BLaER1 treated with 17β-estradiol and CSF1 and Interleukin-3, amounts not matched to agents 10 nM and 100 nM (cell line): ENCODE results near the gene SMYD5.

Source experiments
- H3K27ac ChIP-seq, 11 experiments: shearing (Covaris generic); formaldehyde crosslinking; 2 replicates each; pipeline ENCODE4 v1.8.1; 2022
- H3K27me3 ChIP-seq, 11 experiments: shearing (Covaris generic); formaldehyde crosslinking; 2 replicates each; pipeline ENCODE4 v1.8.1; 2022
- H3K36me3 ChIP-seq, 11 experiments: shearing (Covaris generic); formaldehyde crosslinking; 2 replicates each; pipeline ENCODE4 v1.8.1; 2022
- H3K4me1 ChIP-seq, 10 experiments: shearing (Covaris generic); formaldehyde crosslinking; 2 replicates each; pipeline ENCODE4 v1.8.1; 2022
- H3K4me2 ChIP-seq, 11 experiments: shearing (Covaris generic); formaldehyde crosslinking; 2 replicates each; pipeline ENCODE4 v1.8.1; 2022
- H3K4me3 ChIP-seq, 10 experiments: shearing (Covaris generic); formaldehyde crosslinking; 2 replicates each; pipeline ENCODE4 v1.8.1; 2022
- H3K9ac ChIP-seq, 11 experiments: shearing (Covaris generic); formaldehyde crosslinking; 2 replicates each; pipeline ENCODE4 v1.8.1; 2022
- H3K9me3 ChIP-seq, 11 experiments: shearing (Covaris generic); formaldehyde crosslinking; replicated peaks in 1 of 11; 2 replicates each; pipeline ENCODE4 v1.8.1; 2022
- H4K20me1 ChIP-seq, 11 experiments: shearing (Covaris generic); formaldehyde crosslinking; 2 replicates each; pipeline ENCODE4 v1.8.1; 2022
- Cebpa-rat ChIP-seq, 11 experiments: shearing (Covaris generic); IDR thresholded peaks; 2 replicates each; pipeline ENCODE4 v1.8.1; 2022

SMYD5 gene

GRCh38 chr2:73215254-73215653 is 1.2 kb downstream of the SMYD5 start:
- peak overlapping the region in 8 of 11 experiments; percentile 81 to 97 (median 93); a peak in 8 of 22 replicates for H3K9ac ChIP-seq

GRCh38 chr2:73217160-73217559 is 3.1 kb downstream of the SMYD5 start:
- peaks cover 21 to 35% (median 28%) of the 10 kb centered on the region in 10 experiments for H3K4me1 ChIP-seq
- no peak overlapping the region for H3K4me3 ChIP-seq
- H3K27ac ChIP-seq = no peak overlapping the region
- H3K9ac ChIP-seq = no peak overlapping the region
- peaks cover 21 to 45% (median 36%) of the 10 kb centered on the region in 11 experiments for H3K36me3 ChIP-seq
- H4K20me1 ChIP-seq = peaks cover 0 to 56% (median 10%) of the 10 kb centered on the region in 11 experiments; a peak in 11 of 22 replicates
- no peaks in the 10 kb centered on the region for H3K9me3 ChIP-seq
- no peak overlapping the region for H3K4me2 ChIP-seq
- peak in 1 of 11 experiments; percentile 33; a peak in 1 of 22 replicates for TF ChIP-seq Cebpa-rat (IDR thresholded peaks at IDR 0.05)
- no peaks in the 10 kb centered on the region for H3K27me3 ChIP-seq

More at GRCh38 chr2:73215254-73215653, 1.2 kb downstream of the SMYD5 start:
- peaks cover 4 to 26% (median 17%) of the 10 kb centered on the region in 11 experiments; a peak in 14 of 22 replicates for H3K36me3 ChIP-seq
- no peak for TF ChIP-seq Cebpa-rat (IDR thresholded peaks at IDR 0.05)
- H3K4me2 ChIP-seq = peak overlapping the region; percentile 74 to 96 (median 88)
- H3K27me3 ChIP-seq = no peaks in the 10 kb centered on the region
- H3K4me3 ChIP-seq = peak overlapping the region; percentile 76 to 93 (median 82); a peak in 15 of 20 replicates
- 0 out of 22 replicates have a peak overlapping the region, but pooled peaks of 3 of the 11 experiments have one; percentile 97 to 98 (median 97) for H3K27ac ChIP-seq
- peaks cover 21 to 38% (median 32%) of the 10 kb centered on the region in 10 experiments for H3K4me1 ChIP-seq
- peaks cover 0 to 50% (median 10%) of the 10 kb centered on the region in 11 experiments; a peak in 11 of 22 replicates for H4K20me1 ChIP-seq
- no peaks in the 10 kb centered on the region for H3K9me3 ChIP-seq

DNA sequence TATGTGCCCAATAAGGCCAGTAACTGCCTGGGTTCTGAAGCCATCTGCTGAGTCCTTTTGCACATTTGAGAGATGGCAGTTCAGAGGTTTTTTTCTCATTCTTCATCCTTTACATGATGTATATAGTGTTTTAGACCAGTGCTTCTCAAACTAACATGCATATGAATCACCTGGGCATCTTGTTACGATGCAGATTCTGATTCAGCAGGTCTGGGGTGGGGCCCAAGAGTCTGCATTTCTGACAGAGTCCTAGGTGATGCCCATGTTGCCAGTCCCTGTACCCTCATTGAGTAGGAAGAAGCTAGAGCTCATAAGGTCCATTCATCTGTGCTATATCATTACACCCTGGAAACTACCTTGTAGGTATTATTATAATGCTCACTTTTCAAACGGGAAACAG is 3.8 kb downstream of the SMYD5 start:
- no peak for TF ChIP-seq Cebpa-rat (IDR thresholded peaks at IDR 0.05)
- H4K20me1 ChIP-seq = peaks cover 0 to 56% (median 10%) of the 10 kb centered on the region in 11 experiments; a peak in 11 of 22 replicates
- no peak overlapping the region for H3K4me2 ChIP-seq
- peaks cover 28 to 52% (median 42%) of the 10 kb centered on the region in 11 experiments for H3K36me3 ChIP-seq
- no peak overlapping the region for H3K4me3 ChIP-seq
- no peaks in the 10 kb centered on the region for H3K9me3 ChIP-seq
- no peaks in the 10 kb centered on the region for H3K27me3 ChIP-seq
- H3K9ac ChIP-seq = no peak overlapping the region
- peaks cover 18 to 28% (median 21%) of the 10 kb centered on the region in 10 experiments for H3K4me1 ChIP-seq
- H3K27ac ChIP-seq = no peak overlapping the region

DNA sequence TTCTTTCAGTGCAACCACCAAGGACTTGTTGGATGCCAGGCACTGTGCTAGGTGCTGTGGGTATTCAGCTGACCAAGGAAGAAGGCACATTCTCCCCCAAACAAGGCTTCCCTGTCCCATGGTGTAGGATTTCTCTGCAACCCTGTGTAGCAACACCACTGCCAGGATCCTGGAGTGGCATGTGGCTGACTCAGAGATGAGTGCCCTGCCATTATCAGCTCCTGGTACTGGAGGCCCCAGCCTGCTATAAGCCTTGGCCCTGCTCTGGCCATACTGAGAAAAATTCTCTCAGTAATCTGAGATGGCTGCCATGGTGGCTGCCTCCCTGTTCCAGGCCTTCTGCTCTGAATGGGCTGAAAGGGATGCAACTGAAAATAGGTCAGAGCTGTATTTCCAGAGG is 4.3 kb downstream of the SMYD5 start:
- H3K27ac ChIP-seq = no peak overlapping the region

GRCh38 chr2:73223821-73224220 is 9.8 kb downstream of the SMYD5 start:
- Histone ChIP-seq H3K4me2 (no peak overlapping the region), H4K20me1 (peaks cover 0 to 23% (median 0%) of the 10 kb centered on the region in 11 experiments; a peak in 8 of 22 replicates), H3K4me1 (peaks cover 25 to 36% (median 30%) of the 10 kb centered on the region in 10 experiments), H3K27ac (no peak overlapping the region), H3K9me3 (no peaks in the 10 kb centered on the region), H3K4me3 (no peak overlapping the region), H3K27me3 (no peaks in the 10 kb centered on the region), H3K36me3 (peaks cover 58 to 95% (median 84%) of the 10 kb centered on the region in 11 experiments), H3K9ac (no peak overlapping the region)
- no peak for TF ChIP-seq Cebpa-rat (IDR thresholded peaks at IDR 0.05)

More for the DNA sequence above, 4.3 kb downstream of the SMYD5 start:
- H3K9ac ChIP-seq = peak overlapping the region in 1 of 11 experiments; percentile 4; a peak in 1 of 22 replicates
- H3K9me3 ChIP-seq = no peaks in the 10 kb centered on the region
- no peak for TF ChIP-seq Cebpa-rat (IDR thresholded peaks at IDR 0.05)
- no peaks in the 10 kb centered on the region for H3K27me3 ChIP-seq
- H4K20me1 ChIP-seq = peaks cover 0 to 56% (median 10%) of the 10 kb centered on the region in 11 experiments; a peak in 11 of 22 replicates
- no peak overlapping the region for H3K4me3 ChIP-seq
- peaks cover 13 to 23% (median 17%) of the 10 kb centered on the region in 10 experiments for H3K4me1 ChIP-seq
- H3K36me3 ChIP-seq = peaks cover 33 to 57% (median 47%) of the 10 kb centered on the region in 11 experiments
- no peak overlapping the region for H3K4me2 ChIP-seq

- Histone ChIP-seq H3K4me3 (peak overlapping the region in 6 of 10 experiments; percentile 1 to 48 (median 22); a peak in 6 of 20 replicates), H3K27me3 (no peaks in the 10 kb centered on the region), H3K4me2 (peak overlapping the region; percentile 73 to 92 (median 84)), H3K27ac (peak overlapping the region; percentile 7 to 72 (median 60); a peak in 21 of 22 replicates), H3K9me3 (no peaks in the 10 kb centered on the region), H4K20me1 (peaks cover 0 to 7% (median 0%) of the 10 kb centered on the region in 11 experiments; a peak in 1 of 22 replicates), H3K36me3 (peaks cover 63 to 91% (median 77%) of the 10 kb centered on the region in 11 experiments), H3K9ac (peak overlapping the region in 10 of 11 experiments; percentile 1 to 57 (median 42); a peak in 15 of 22 replicates), H3K4me1 (peaks cover 25 to 36% (median 30%) of the 10 kb centered on the region in 10 experiments)
- TF ChIP-seq Cebpa-rat (IDR thresholded peaks at IDR 0.05) = no peak
Observed at GRCh38 chr2:73225513-73226360, 11.7 kb downstream of the SMYD5 start.

DNA sequence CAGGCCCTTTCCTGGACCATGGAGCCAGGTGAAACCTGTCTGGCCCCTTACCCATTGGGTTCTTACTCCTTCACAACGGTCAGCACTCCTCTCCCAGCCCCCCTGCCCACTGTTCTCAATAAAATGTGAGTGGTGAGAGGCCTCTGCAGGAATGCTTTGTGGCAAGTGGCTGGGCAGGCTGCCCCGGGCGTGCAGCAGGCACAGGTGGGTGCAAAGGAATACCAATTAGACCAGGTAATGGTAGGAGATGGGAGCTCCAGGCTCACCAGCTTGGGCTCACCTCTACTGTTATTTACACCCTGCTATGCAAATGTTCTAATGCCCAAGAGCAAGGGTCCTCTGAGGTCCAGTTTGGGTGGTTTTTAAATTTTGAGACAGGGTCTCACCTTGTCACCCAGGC is 13.0 kb downstream of the SMYD5 start:
- peaks cover 25 to 36% (median 31%) of the 10 kb centered on the region in 10 experiments for H3K4me1 ChIP-seq
- no peak overlapping the region; a peak in 1 of 22 replicates for H3K9ac ChIP-seq
- H4K20me1 ChIP-seq = 0 out of 22 replicates have a peak, but pooled peaks cover 0 to 4% (median 0%) of the 10 kb centered on the region in 11 experiments
- no peaks in the 10 kb centered on the region for H3K27me3 ChIP-seq
- no peak overlapping the region for H3K4me3 ChIP-seq
- no peaks in the 10 kb centered on the region for H3K9me3 ChIP-seq
- no peak overlapping the region for H3K27ac ChIP-seq
- peaks cover 51 to 78% (median 64%) of the 10 kb centered on the region in 11 experiments for H3K36me3 ChIP-seq
- no peak for TF ChIP-seq Cebpa-rat (IDR thresholded peaks at IDR 0.05)
- peak overlapping the region in 9 of 11 experiments; percentile 73 to 92 (median 84); a peak in 12 of 22 replicates for H3K4me2 ChIP-seq

- Histone ChIP-seq H4K20me1 (0 out of 22 replicates have a peak, but pooled peaks cover 0 to 4% (median 0%) of the 10 kb centered on the region in 11 experiments), H3K4me1 (peaks cover 31 to 43% (median 37%) of the 10 kb centered on the region in 10 experiments), H3K36me3 (peaks cover 35 to 62% (median 49%) of the 10 kb centered on the region in 11 experiments; a peak in 21 of 22 replicates), H3K9me3 (no peaks in the 10 kb centered on the region), H3K27ac (no peak overlapping the region), H3K27me3 (no peaks in the 10 kb centered on the region), H3K9ac (no peak overlapping the region), H3K4me2 (no peak overlapping the region), H3K4me3 (no peak overlapping the region)
- TF ChIP-seq Cebpa-rat (IDR thresholded peaks at IDR 0.05) = no peak
Observed at GRCh38 chr2:73228631-73229030, 14.6 kb downstream of the SMYD5 start.
